ENCODE data around the gene OR10AD1.

DNA sequence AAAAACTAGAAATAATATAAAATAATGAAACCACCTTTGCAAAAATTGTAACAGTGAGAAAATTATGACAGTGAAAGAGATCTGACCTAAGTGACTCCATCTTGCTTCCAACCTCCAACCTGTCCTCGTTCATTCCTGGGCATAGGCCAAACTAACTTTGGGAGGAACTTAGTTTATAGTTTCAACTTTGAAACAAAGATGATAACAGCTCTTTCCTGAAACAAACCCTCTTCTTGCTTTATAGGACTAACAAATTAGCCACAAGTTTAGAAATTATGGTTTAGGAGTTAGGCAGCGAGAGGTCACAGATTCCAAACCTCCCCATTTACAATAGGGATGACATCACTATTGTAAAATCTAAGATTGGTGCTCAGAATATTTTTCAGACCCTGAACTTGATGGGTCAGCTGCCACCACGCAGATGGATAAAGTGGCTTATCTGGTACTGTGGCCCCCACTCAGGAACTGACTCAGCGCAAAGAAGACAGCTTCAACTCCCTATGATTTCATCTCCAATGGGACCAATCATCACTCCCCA is 32.8 kb upstream of the OR10AD1 start:
- TF ChIP-seq, protein P1, sequence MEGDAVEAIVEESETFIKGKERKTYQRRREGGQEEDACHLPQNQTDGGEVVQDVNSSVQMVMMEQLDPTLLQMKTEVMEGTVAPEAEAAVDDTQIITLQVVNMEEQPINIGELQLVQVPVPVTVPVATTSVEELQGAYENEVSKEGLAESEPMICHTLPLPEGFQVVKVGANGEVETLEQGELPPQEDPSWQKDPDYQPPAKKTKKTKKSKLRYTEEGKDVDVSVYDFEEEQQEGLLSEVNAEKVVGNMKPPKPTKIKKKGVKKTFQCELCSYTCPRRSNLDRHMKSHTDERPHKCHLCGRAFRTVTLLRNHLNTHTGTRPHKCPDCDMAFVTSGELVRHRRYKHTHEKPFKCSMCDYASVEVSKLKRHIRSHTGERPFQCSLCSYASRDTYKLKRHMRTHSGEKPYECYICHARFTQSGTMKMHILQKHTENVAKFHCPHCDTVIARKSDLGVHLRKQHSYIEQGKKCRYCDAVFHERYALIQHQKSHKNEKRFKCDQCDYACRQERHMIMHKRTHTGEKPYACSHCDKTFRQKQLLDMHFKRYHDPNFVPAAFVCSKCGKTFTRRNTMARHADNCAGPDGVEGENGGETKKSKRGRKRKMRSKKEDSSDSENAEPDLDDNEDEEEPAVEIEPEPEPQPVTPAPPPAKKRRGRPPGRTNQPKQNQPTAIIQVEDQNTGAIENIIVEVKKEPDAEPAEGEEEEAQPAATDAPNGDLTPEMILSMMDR (IDR thresholded peaks at IDR 0.05): no peak
- no peak for TF ChIP-seq POLR2A (IDR thresholded peaks at IDR 0.05)

Measured in breast epithelium (tissue), 3 donors.